Ectodermal cell (in vitro differentiated cells): ENCODE data around the gene ACMSD.

ENCODE experiments used
- H3K27ac ChIP-seq: 2 replicates; pipeline ENCODE4 v1.7.0; 2013; ENCODE audit warnings: mild to moderate bottlenecking, low read depth, low read length; ENCODE audit not compliant: insufficient read depth, poor library complexity, severe bottlenecking
- H3K27me3 ChIP-seq: 2 replicates; pipeline ENCODE4 v1.7.0; 2013; ENCODE audit warnings: mild to moderate bottlenecking, low read length; ENCODE audit not compliant: insufficient read depth, control insufficient read depth, poor library complexity, severe bottlenecking
- H3K36me3 ChIP-seq: one replicate; pipeline ENCODE4 v1.7.0; 2013; ENCODE audit warnings: low read length; ENCODE audit not compliant: control insufficient read depth, insufficient read depth
- H3K4me1 ChIP-seq: one replicate; pipeline ENCODE4 v1.7.0; 2013; ENCODE audit warnings: low read length; ENCODE audit not compliant: control insufficient read depth, insufficient read depth
- H3K4me3 ChIP-seq: 2 replicates; pipeline ENCODE4 v1.7.0; 2013; ENCODE audit warnings: low read depth, low read length, control low read depth; ENCODE audit not compliant: insufficient read depth
- H3K9me3 ChIP-seq: 2 replicates; pipeline ENCODE4 v1.7.0; 2013; ENCODE audit warnings: mild to moderate bottlenecking, low read length, moderate library complexity; ENCODE audit not compliant: control insufficient read depth
- WGBS, 2 experiments: methylation state at CpG; one replicate each; pipeline ENCODE4 v1.1.7; 2013; ENCODE audit warnings: missing lambda C conversion rate in 2 of 2; 5-methylcytosine and 5-hydroxymethylcytosine counted together

The ACMSD gene

GRCh38 chr2:134936691-134937090 is 98.3 kb downstream of the ACMSD start:
- H3K4me1 ChIP-seq, result no peaks in the 10 kb centered on the region
- H3K36me3 ChIP-seq, result peaks cover 16% of the 10 kb centered on the region
- H3K27me3 ChIP-seq, result no peaks in the 10 kb centered on the region
- WGBS, 2 experiments, result 93 to 97% methylated on average over 4 of the region's 4 CpGs
- no peaks in the 10 kb centered on the region for H3K9me3 ChIP-seq
- H3K4me3 ChIP-seq, result no peak overlapping the region
- no peak overlapping the region for H3K27ac ChIP-seq

GRCh38 chr2:134943540-134943939 is 105.1 kb downstream of the ACMSD start:
- Histone ChIP-seq H3K27ac (no peak overlapping the region), H3K4me3 (no peak overlapping the region), H3K27me3 (no peaks in the 10 kb centered on the region), H3K9me3 (no peaks in the 10 kb centered on the region), H3K36me3 (peaks cover 21% of the 10 kb centered on the region), H3K4me1 (peaks cover 4% of the 10 kb centered on the region)
- 100% methylated on average over 1 of the region's 2 CpGs; no CpG with 5 or more reads in 1 of the 2 experiments for WGBS, 2 experiments

GRCh38 chr2:134944975-134945374 is 106.6 kb downstream of the ACMSD start:
- H3K36me3 ChIP-seq, result peaks cover 21% of the 10 kb centered on the region
- 58 to 60% methylated on average over 1 of the region's 1 CpG for WGBS, 2 experiments

GRCh38 chr2:134946073-134946472 is 107.7 kb downstream of the ACMSD start:
- no peaks in the 10 kb centered on the region for H3K9me3 ChIP-seq
- 97 to 98% methylated on average over 5 to 6 of the region's 6 CpGs for WGBS, 2 experiments
- H3K4me1 ChIP-seq, result peaks cover 4% of the 10 kb centered on the region
- peaks cover 20% of the 10 kb centered on the region for H3K36me3 ChIP-seq
- H3K27ac ChIP-seq, result no peak overlapping the region
- no peak overlapping the region for H3K4me3 ChIP-seq
- no peaks in the 10 kb centered on the region for H3K27me3 ChIP-seq

More at GRCh38 chr2:134944975-134945374, 106.6 kb downstream of the ACMSD start:
- no peaks in the 10 kb centered on the region for H3K27me3 ChIP-seq
- H3K4me3 ChIP-seq, result no peak overlapping the region
- H3K4me1 ChIP-seq, result peaks cover 4% of the 10 kb centered on the region
- no peak overlapping the region for H3K27ac ChIP-seq
- no peaks in the 10 kb centered on the region for H3K9me3 ChIP-seq

GRCh38 chr2:134949981-134950708 is 111.7 kb downstream of the ACMSD start:
- peaks cover 31% of the 10 kb centered on the region for H3K36me3 ChIP-seq
- WGBS, 2 experiments, result 93 to 94% methylated on average over 7 of the region's 7 CpGs

GRCh38 chr2:134950886-134951285 is 112.5 kb downstream of the ACMSD start:
- Histone ChIP-seq H3K27me3 (no peaks in the 10 kb centered on the region), H3K4me3 (no peak overlapping the region), H3K4me1 (no peaks in the 10 kb centered on the region), H3K27ac (no peak overlapping the region), H3K9me3 (no peaks in the 10 kb centered on the region), H3K36me3 (peaks cover 31% of the 10 kb centered on the region)
- WGBS, 2 experiments, result 85 to 100% methylated on average over 2 of the region's 2 CpGs

More at GRCh38 chr2:134949981-134950708, 111.7 kb downstream of the ACMSD start:
- Histone ChIP-seq H3K4me1 (no peaks in the 10 kb centered on the region), H3K27ac (no peak overlapping the region), H3K4me3 (no peak overlapping the region), H3K27me3 (no peaks in the 10 kb centered on the region), H3K9me3 (no peaks in the 10 kb centered on the region)
